ENCODE data around the gene ACACA.

DNA sequence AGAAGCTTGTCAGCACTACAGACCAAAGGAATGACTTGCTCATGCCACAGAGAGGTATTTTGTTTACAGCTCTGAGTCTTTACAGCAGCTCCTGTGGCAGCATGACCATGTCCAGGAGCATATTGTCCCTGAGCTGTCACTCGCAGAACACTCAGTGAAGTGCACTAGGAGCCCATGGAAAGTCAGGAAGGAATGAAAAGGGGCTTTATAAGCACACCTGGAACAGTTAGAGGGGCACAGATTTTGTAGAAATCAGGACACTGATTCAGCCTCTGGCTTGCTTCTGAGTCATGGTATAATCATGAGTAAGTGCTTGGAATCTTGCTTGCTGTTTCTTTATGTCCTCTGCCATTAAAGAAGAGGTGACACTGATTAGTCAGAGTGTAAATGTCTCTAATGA, 41.0 kb upstream of the ACACA start:
- TF ChIP-seq CTCF (IDR thresholded peaks at IDR 0.05) = no peak
- TF ChIP-seq POLR2A (IDR thresholded peaks at IDR 0.05) = no peak
